MM.1S (cell line): ENCODE measurements around the gene CCSER2.
A peak's percentile ranks its signal among the peaks of the same experiment; 100 is the strongest.
"Not testable (repeated sequence)": the region's sequence is repeated elsewhere in the genome, so short reads cannot be mapped to it uniquely, and the experiment has no call there.

ENCODE experiments used
- DNase-seq: peaks from one replicate; pipeline ENCODE4 v3.0.0-alpha.2; 2015
- H2AFZ ChIP-seq: fragments of 300-600 bp; sonication (generic); 2 replicates; pipeline ENCODE4 v1.6.0; 2016; ENCODE audit warnings: antibody characterized with exemption, low read length
- H3F3A ChIP-seq: fragments of 300-600 bp; sonication (generic); 2 replicates; pipeline ENCODE4 v1.6.1; 2016; ENCODE audit warnings: mild to moderate bottlenecking, antibody characterized with exemption, low read length, moderate library complexity, mixed read lengths; ENCODE audit not compliant: insufficient read depth
- H3K27ac ChIP-seq: fragments of 300-600 bp; sonication (generic); 2 replicates; pipeline ENCODE4 v1.5.1; 2016; ENCODE audit warnings: mild to moderate bottlenecking, low read length
- H3K27me3 ChIP-seq: fragments of 300-600 bp; sonication (generic); replicated peaks from 2 replicates; pipeline ENCODE4 v1.6.0; 2016; ENCODE audit warnings: low read length; ENCODE audit not compliant: insufficient read depth
- H3K36me3 ChIP-seq: fragments of 300-600 bp; sonication (generic); replicated peaks from 2 replicates; pipeline ENCODE4 v1.6.1; 2016; ENCODE audit warnings: mild to moderate bottlenecking, low read length, mixed read lengths; ENCODE audit not compliant: insufficient read depth
- H3K4me1 ChIP-seq: fragments of 300-600 bp; sonication (generic); 2 replicates; pipeline ENCODE4 v1.6.1; 2016; ENCODE audit warnings: low read length, mixed read lengths
- H3K4me2 ChIP-seq: fragments of 300-600 bp; sonication (generic); 2 replicates; pipeline ENCODE4 v1.6.0; 2016; ENCODE audit warnings: low read depth, low read length
- H3K4me3 ChIP-seq: fragments of 300-600 bp; sonication (generic); 2 replicates; pipeline ENCODE4 v1.5.1; 2016; ENCODE audit warnings: low read length, mixed read lengths
- H3K79me2 ChIP-seq: fragments of 300-600 bp; sonication (generic); 2 replicates; pipeline ENCODE4 v1.6.1; 2016; ENCODE audit warnings: mixed run types, low read length, mixed read lengths
- H3K9ac ChIP-seq: fragments of 300-600 bp; sonication (generic); 2 replicates; pipeline ENCODE4 v1.6.1; 2016; ENCODE audit warnings: low read length, mixed read lengths
- H3K9me2 ChIP-seq: fragments of 300-600 bp; sonication (generic); replicated peaks from 2 replicates; pipeline ENCODE4 v1.6.1; 2016; ENCODE audit warnings: mild to moderate bottlenecking, low read length, mixed read lengths; ENCODE audit not compliant: insufficient read depth
- H3K9me3 ChIP-seq: fragments of 300-600 bp; sonication (generic); replicated peaks from 2 replicates; pipeline ENCODE4 v1.6.1; 2016; ENCODE audit warnings: mild to moderate bottlenecking, low read length, mixed read lengths; ENCODE audit not compliant: insufficient read depth
- H4K20me1 ChIP-seq: fragments of 300-600 bp; sonication (generic); 2 replicates; pipeline ENCODE4 v1.6.1; 2016; ENCODE audit warnings: mild to moderate bottlenecking, low read length, moderate library complexity, mixed read lengths; ENCODE audit not compliant: insufficient read depth
- EZH2 ChIP-seq: fragments of 300-600 bp; sonication (generic); optimal IDR thresholded peaks from 2 replicates; pipeline ENCODE3; 2017; ENCODE audit warnings: low read depth, mild to moderate bottlenecking, antibody characterized with exemption, low read length, mixed read lengths
- EZH2phosphoT487 ChIP-seq: fragments of 300-600 bp; sonication (generic); IDR thresholded peaks from 2 replicates; pipeline ENCODE4 v1.6.1; 2018; ENCODE audit warnings: antibody characterized with exemption, low read length
- TF ChIP-seq, protein P1 (sequence below): fragments of 300-600 bp; sonication (generic); IDR thresholded peaks from 2 replicates; pipeline ENCODE4 v1.5.1; 2016; ENCODE audit warnings: antibody characterized with exemption, low read length, mixed read lengths

Gene CCSER2

DNA sequence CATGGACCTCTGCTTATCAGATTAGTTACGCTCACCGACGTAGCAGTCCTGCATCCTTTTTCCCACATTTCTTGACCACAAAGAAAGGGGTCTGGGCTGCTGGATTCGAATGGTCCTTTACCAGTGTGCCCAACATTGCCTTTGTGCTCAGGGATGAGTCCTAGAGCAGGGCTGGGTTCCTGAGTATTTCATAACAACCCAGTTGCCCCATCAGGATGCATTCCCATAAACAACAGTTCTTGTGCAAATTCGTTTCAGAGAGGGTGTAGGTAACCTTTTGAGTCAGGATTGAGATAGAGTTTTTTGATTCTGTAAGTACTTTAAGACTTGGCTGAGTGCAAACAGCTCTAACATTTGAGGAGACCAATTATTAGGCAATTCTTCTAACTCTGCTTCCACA is 200.1 kb downstream of the CCSER2 start:
- H3F3A ChIP-seq, H3K27me3 ChIP-seq, H3K9ac ChIP-seq, H4K20me1 ChIP-seq, H3K9me3 ChIP-seq, H3K79me2 ChIP-seq, DNase-seq, H3K4me1 ChIP-seq, H3K4me2 ChIP-seq, H2AFZ ChIP-seq, H3K9me2 ChIP-seq, H3K4me3 ChIP-seq, H3K36me3 ChIP-seq, H3K27ac ChIP-seq: not testable (repeated sequence)

DNA sequence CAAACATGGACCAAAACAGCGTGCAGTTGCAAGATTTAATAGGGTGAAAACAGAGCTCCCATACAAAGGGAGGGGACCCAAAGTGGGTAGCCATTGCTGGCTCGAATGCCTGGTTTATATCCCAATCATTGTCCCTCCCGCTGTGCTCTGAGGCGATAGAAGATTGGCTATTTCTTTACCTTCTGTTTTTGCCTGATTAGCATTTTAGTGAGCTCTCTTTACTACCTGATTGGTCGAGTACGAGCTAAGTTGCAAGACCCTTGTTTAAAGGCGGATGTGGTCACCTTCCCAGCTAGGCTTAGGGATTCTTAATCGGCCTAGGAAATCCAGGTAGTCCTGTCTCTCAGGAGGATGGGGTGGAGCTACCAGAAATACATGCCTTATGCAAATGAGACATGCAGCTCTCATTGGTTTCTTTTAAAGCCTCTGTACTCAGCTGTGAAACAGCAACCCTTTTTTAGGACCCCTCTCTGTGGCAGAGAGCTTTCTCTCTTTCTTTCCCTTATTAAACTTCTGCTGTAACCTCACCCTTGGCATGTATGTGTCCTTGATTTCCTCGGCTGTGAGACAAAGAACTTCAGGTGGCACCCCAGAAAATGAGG is 202.4 kb downstream of the CCSER2 start:
- H3K4me3 ChIP-seq, result no peak overlapping the region
- H3K27ac ChIP-seq, result no peak overlapping the region
- H3K9ac ChIP-seq, result no peak overlapping the region
- no peak overlapping the region for H3K4me2 ChIP-seq
- no peaks in the 10 kb centered on the region for H3K36me3 ChIP-seq
- H3K9me3 ChIP-seq, result no peaks in the 10 kb centered on the region
- H4K20me1 ChIP-seq, result no peaks in the 10 kb centered on the region
- no peaks in the 10 kb centered on the region for H3K27me3 ChIP-seq
- no peak for TF ChIP-seq EZH2
- H3K4me1 ChIP-seq, result no peaks in the 10 kb centered on the region
- H2AFZ ChIP-seq, result no peak overlapping the region
- H3K9me2 ChIP-seq, result no peaks in the 10 kb centered on the region
- no peaks in the 10 kb centered on the region for H3F3A ChIP-seq
- DNase-seq, result no peak
- no peaks in the 10 kb centered on the region for H3K79me2 ChIP-seq

DNA sequence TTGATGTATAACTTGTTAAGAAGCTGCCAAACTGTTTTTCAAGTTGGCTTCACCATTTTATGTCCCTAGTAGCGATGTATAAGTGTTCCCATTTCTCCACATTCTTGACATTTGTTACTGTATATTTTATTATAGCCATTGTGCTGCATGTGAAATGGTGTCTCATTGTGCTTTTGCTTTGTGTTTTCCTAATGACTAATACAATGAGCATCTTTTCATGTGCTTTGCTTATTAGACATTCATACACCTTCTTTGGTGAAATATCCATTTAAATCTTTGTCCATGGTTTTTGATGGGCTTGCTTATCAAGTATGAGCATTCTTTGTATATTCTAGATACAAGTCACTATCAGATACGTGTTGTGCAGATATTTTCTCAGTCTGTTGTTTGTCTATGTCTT is 203.0 kb downstream of the CCSER2 start:
- H3K9me2 ChIP-seq, result no peaks in the 10 kb centered on the region
- no peaks in the 10 kb centered on the region for H3F3A ChIP-seq
- H3K27me3 ChIP-seq, result no peaks in the 10 kb centered on the region
- DNase-seq, result no peak
- no peaks in the 10 kb centered on the region for H3K36me3 ChIP-seq
- H2AFZ ChIP-seq, result no peak overlapping the region
- no peaks in the 10 kb centered on the region for H3K9me3 ChIP-seq
- no peak for TF ChIP-seq EZH2phosphoT487
- TF ChIP-seq, protein P1, sequence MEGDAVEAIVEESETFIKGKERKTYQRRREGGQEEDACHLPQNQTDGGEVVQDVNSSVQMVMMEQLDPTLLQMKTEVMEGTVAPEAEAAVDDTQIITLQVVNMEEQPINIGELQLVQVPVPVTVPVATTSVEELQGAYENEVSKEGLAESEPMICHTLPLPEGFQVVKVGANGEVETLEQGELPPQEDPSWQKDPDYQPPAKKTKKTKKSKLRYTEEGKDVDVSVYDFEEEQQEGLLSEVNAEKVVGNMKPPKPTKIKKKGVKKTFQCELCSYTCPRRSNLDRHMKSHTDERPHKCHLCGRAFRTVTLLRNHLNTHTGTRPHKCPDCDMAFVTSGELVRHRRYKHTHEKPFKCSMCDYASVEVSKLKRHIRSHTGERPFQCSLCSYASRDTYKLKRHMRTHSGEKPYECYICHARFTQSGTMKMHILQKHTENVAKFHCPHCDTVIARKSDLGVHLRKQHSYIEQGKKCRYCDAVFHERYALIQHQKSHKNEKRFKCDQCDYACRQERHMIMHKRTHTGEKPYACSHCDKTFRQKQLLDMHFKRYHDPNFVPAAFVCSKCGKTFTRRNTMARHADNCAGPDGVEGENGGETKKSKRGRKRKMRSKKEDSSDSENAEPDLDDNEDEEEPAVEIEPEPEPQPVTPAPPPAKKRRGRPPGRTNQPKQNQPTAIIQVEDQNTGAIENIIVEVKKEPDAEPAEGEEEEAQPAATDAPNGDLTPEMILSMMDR, result no peak
- H3K27ac ChIP-seq, result no peak overlapping the region
- H3K4me2 ChIP-seq, result no peak overlapping the region
- H4K20me1 ChIP-seq, result no peaks in the 10 kb centered on the region
- no peaks in the 10 kb centered on the region for H3K4me1 ChIP-seq
- H3K4me3 ChIP-seq, result no peak overlapping the region
- H3K79me2 ChIP-seq, result no peaks in the 10 kb centered on the region
- H3K9ac ChIP-seq, result no peak overlapping the region

DNA sequence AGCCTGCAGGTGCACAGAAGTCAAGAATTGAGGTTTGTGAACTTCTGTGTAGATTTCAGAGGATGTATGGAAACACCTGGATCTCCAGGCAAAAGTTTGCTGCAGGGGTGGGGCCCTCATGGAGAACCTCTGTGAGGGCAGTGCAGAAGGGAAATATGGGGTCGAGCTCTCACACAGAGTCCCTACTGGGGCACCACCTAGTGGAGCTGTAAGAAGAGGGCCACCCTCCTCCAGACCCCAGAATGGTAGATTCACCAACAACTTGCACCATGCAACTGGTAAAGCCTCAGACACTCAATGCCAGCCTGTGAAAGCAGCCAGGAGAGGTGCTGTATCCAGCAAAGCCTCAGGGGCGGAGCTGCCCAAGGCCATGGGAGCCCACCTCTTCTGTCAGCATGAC is 205.8 kb downstream of the CCSER2 start:
- Histone ChIP-seq H3F3A (no peaks in the 10 kb centered on the region), H3K9ac (no peak overlapping the region), H3K4me2 (no peak overlapping the region), H3K27ac (no peak overlapping the region), H3K4me1 (no peaks in the 10 kb centered on the region), H4K20me1 (no peaks in the 10 kb centered on the region), H3K9me3 (no peaks in the 10 kb centered on the region), H3K36me3 (no peaks in the 10 kb centered on the region), H3K4me3 (no peak overlapping the region), H3K27me3 (no peaks in the 10 kb centered on the region), H3K79me2 (no peaks in the 10 kb centered on the region), H2AFZ (no peak overlapping the region), H3K9me2 (no peaks in the 10 kb centered on the region)
- DNase-seq, result no peak
- TF ChIP-seq EZH2phosphoT487, result no peak
- TF ChIP-seq, protein P1, result peak; percentile 11; the same call in 1 of the 2 replicates
- TF ChIP-seq EZH2, result no peak
